Trophoblast cell (in vitro differentiated cells and primary cell): ENCODE data around the gene SNX25.
A peak's percentile ranks its signal among the peaks of the same experiment; 100 is the strongest.

Source experiments
- DNase-seq, 2 donors: peaks; one replicate each; pipeline ENCODE4 v3.0.0-alpha.2; 2016
- H2AFZ ChIP-seq: 2 replicates; pipeline ENCODE4 v1.6.1; 2013; ENCODE audit warnings: low read length, moderate library complexity, mild to moderate bottlenecking; ENCODE audit not compliant: insufficient read depth, poor library complexity
- H2AK5ac ChIP-seq: 2 replicates; pipeline ENCODE4 v1.6.1; 2013; ENCODE audit warnings: mild to moderate bottlenecking, low read length
- H2BK120ac ChIP-seq: 2 replicates; pipeline ENCODE4 v1.6.1; 2013; ENCODE audit warnings: low read length, mild to moderate bottlenecking, moderate library complexity; ENCODE audit not compliant: insufficient read depth, poor library complexity
- H2BK12ac ChIP-seq: 2 replicates; pipeline ENCODE4 v1.6.1; 2013; ENCODE audit warnings: mild to moderate bottlenecking, low read length, moderate library complexity
- H2BK5ac ChIP-seq: 2 replicates; pipeline ENCODE4 v1.6.1; 2013; ENCODE audit warnings: low read length, low read depth, moderate library complexity, mild to moderate bottlenecking; ENCODE audit not compliant: poor library complexity
- H3K14ac ChIP-seq: 2 replicates; pipeline ENCODE4 v1.6.1; 2013; ENCODE audit warnings: mild to moderate bottlenecking, low read length
- H3K18ac ChIP-seq: 2 replicates; pipeline ENCODE4 v1.6.1; 2013; ENCODE audit warnings: mild to moderate bottlenecking, low read length
- H3K23ac ChIP-seq: 2 replicates; pipeline ENCODE4 v1.6.1; 2013; ENCODE audit warnings: low read length
- H3K27ac ChIP-seq: 2 replicates; pipeline ENCODE4 v1.5.1; 2013; ENCODE audit warnings: low read depth, mild to moderate bottlenecking, inconsistent platforms, low read length, moderate library complexity
- H3K27me3 ChIP-seq: 2 replicates; pipeline ENCODE4 v1.6.1; 2013; ENCODE audit warnings: inconsistent platforms, mild to moderate bottlenecking, low read length, moderate library complexity; ENCODE audit not compliant: insufficient read depth
- H3K36me3 ChIP-seq, 2 experiments: 1 replicate in 1 of 2; 2 replicates in 1 of 2; pipeline ENCODE4 v1.6.1; 2013; ENCODE audit warnings: low read length in 2 of 2, mild to moderate bottlenecking in 2 of 2, moderate library complexity in 1 of 2; ENCODE audit not compliant: insufficient read depth in 2 of 2, control insufficient read depth in 1 of 2
- H3K4ac ChIP-seq: 2 replicates; pipeline ENCODE4 v1.6.1; 2013; ENCODE audit warnings: low read depth, mild to moderate bottlenecking, low read length, moderate library complexity
- H3K4me1 ChIP-seq, 2 experiments: 1 replicate in 1 of 2; 2 replicates in 1 of 2; pipeline ENCODE4 v1.6.1; 2013; ENCODE audit warnings: low read length in 2 of 2, mild to moderate bottlenecking in 2 of 2, moderate library complexity in 1 of 2; ENCODE audit not compliant: insufficient read depth in 2 of 2, control insufficient read depth in 1 of 2
- H3K4me2 ChIP-seq: 2 replicates; pipeline ENCODE4 v1.6.1; 2013; ENCODE audit warnings: inconsistent platforms, mild to moderate bottlenecking, low read length, moderate library complexity
- H3K4me3 ChIP-seq: 2 replicates; pipeline ENCODE4 v1.5.1; 2013; ENCODE audit warnings: mild to moderate bottlenecking, low read depth, low read length, inconsistent platforms
- H3K79me1 ChIP-seq: one replicate; pipeline ENCODE4 v1.6.1; 2013; ENCODE audit warnings: low read length
- H3K79me2 ChIP-seq: 2 replicates; pipeline ENCODE4 v1.6.1; 2013; ENCODE audit warnings: low read length, mild to moderate bottlenecking; ENCODE audit not compliant: control insufficient read depth, insufficient read depth, poor library complexity
- H3K9ac ChIP-seq: 2 replicates; pipeline ENCODE4 v1.6.1; 2013; ENCODE audit warnings: mild to moderate bottlenecking, low read length
- H3K9me3 ChIP-seq: 2 replicates; pipeline ENCODE4 v1.6.1; 2013; ENCODE audit warnings: low read depth, mild to moderate bottlenecking, control low read depth, inconsistent platforms, low read length; ENCODE audit not compliant: insufficient read depth
- H4K12ac ChIP-seq: 2 replicates; pipeline ENCODE4 v1.6.1; 2013; ENCODE audit warnings: low read depth, mild to moderate bottlenecking, low read length, moderate library complexity
- H4K8ac ChIP-seq: 2 replicates; pipeline ENCODE4 v1.6.1; 2013; ENCODE audit warnings: low read depth, mild to moderate bottlenecking, low read length, moderate library complexity
- H4K91ac ChIP-seq: one replicate; pipeline ENCODE4 v1.6.1; 2013; ENCODE audit warnings: low read depth, mild to moderate bottlenecking, low read length, moderate library complexity
- WGBS: extraction: QIAGEN DNeasy Blood & Tissue Kit; methylation state at CpG from one replicate; pipeline ENCODE4 v1.1.7; 2013; ENCODE audit warnings: missing lambda C conversion rate; ENCODE audit not compliant: insufficient read length, insufficient coverage; ENCODE audit errors: extremely low coverage; 5-methylcytosine and 5-hydroxymethylcytosine counted together

The SNX25 gene

DNA sequence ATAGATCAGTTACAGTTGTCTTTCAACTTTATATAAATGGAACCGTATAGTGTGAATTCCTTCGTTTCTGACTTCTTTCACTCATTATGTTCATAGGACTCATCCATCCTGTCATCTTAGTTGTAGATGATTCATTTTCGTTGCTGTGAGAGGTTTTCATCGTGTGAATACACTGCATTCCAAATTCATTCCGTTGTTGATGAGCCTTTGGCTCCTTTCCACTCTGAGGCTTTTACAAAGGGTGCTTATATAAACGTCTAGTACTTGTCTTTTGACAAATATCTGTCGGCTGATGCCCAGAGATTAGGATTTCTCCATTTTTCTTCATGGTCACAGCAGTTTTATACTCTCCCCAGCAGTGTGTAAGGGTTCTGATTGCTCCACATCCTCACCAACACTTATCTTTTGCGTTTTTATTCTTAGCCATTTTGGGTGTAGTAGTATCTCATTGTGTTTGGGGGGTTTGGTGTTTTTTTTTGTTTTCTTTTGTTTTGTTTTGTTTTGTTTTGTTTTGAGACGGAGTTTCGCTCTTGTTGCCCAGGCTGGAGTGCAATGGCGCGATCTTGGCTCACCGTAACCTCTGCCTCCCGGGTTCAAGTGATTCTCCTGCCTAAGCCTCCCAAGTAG is 137.7 kb downstream of the SNX25 start:
- Histone ChIP-seq H3K79me2 (no peaks in the 10 kb centered on the region), H3K9ac (no peak overlapping the region), H2AK5ac (no peak overlapping the region), H3K4me2 (no peak overlapping the region), H2BK120ac (no peak overlapping the region), H3K79me1 (peaks cover 3% of the 10 kb centered on the region), H4K91ac (no peak overlapping the region), H4K8ac (no peak overlapping the region), H3K27me3 (no peaks in the 10 kb centered on the region), H2BK5ac (no peak overlapping the region), H3K18ac (no peak overlapping the region), H3K27ac (no peak overlapping the region), H3K4me1 (peaks cover 6 to 10% of the 10 kb centered on the region in 2 experiments), H3K14ac (no peak overlapping the region), H2AFZ (no peak overlapping the region), H3K9me3 (peaks cover under 1% of the 10 kb centered on the region), H2BK12ac (no peak overlapping the region), H3K36me3 (peaks cover 9 to 18% of the 10 kb centered on the region in 2 experiments), H3K23ac (no peak overlapping the region), H3K4ac (no peak overlapping the region), H4K12ac (no peak overlapping the region), H3K4me3 (no peak overlapping the region)
- no CpG with 5 or more reads among the region's 14 CpGs for WGBS
- peak in 1 of 2 donors; percentile 18 for DNase-seq

DNA sequence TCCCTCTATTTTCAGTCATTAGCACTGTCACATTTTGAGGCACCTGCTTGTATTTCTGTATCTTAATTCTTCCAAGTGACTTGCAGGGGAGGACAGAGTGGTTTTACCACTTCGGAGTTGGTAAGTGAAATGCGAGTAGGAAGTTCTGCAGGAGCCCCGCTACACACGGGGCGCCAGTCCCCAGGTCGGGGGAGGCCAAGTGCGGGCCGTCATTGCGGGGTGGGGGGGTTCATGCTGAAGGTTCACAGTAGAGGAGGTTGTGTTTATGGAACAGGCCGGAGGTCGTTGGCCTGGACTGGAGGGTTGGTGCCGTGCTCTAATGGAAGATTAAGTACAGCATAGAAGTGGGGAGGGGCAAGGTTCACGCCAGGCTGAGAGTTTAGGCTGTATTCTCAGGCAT is 142.3 kb downstream of the SNX25 start:
- Histone ChIP-seq H3K23ac (no peak overlapping the region), H3K79me1 (no peaks in the 10 kb centered on the region), H4K12ac (no peak overlapping the region), H4K8ac (no peak overlapping the region), H2AK5ac (no peak overlapping the region), H3K79me2 (no peaks in the 10 kb centered on the region), H2BK5ac (no peak overlapping the region), H3K9ac (no peak overlapping the region), H3K4me2 (no peak overlapping the region), H2AFZ (no peak overlapping the region), H3K4me1 (no peaks in the 10 kb centered on the region), H2BK120ac (no peak overlapping the region), H4K91ac (no peak overlapping the region), H2BK12ac (no peak overlapping the region), H3K18ac (no peak overlapping the region), H3K14ac (no peak overlapping the region), H3K4ac (no peak overlapping the region), H3K27me3 (no peaks in the 10 kb centered on the region), H3K27ac (no peak overlapping the region), H3K9me3 (peaks cover 3% of the 10 kb centered on the region), H3K36me3 (peaks cover 8 to 20% of the 10 kb centered on the region in 2 experiments), H3K4me3 (no peak overlapping the region)
- no peak for DNase-seq
- WGBS = no CpG with 5 or more reads among the region's 13 CpGs

DNA sequence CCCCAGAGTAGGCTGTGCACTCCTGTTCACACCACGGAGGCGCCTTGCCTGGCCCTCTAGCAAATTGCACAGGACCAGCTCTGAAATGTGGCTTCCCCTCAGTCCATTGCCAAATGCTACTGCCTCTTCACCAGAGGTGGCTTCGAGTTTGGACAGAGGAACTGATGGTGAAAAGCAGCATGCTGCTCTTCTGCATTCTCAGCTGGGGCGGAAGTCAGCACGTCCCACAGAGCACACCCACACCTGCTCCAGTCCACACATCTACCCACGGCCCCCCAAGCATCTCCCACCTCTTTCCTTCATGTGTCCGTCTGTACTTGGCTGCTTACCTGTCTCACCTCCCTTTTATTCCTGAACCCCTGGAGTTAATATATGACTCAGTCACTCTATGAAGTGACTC is 142.8 kb downstream of the SNX25 start:
- H3K23ac ChIP-seq = no peak overlapping the region
- H2BK5ac ChIP-seq = no peak overlapping the region
- no peak overlapping the region for H4K8ac ChIP-seq
- no peak overlapping the region for H2BK12ac ChIP-seq
- H3K27ac ChIP-seq = no peak overlapping the region
- H2AK5ac ChIP-seq = no peak overlapping the region
- H3K14ac ChIP-seq = no peak overlapping the region
- H3K4me2 ChIP-seq = no peak overlapping the region
- WGBS = no CpG with 5 or more reads among the region's 7 CpGs
- H3K9ac ChIP-seq = no peak overlapping the region
- no peaks in the 10 kb centered on the region for H3K4me1 ChIP-seq
- no peaks in the 10 kb centered on the region for H3K27me3 ChIP-seq
- no peak overlapping the region for H4K91ac ChIP-seq
- peaks cover 8 to 20% of the 10 kb centered on the region in 2 experiments for H3K36me3 ChIP-seq
- H4K12ac ChIP-seq = no peak overlapping the region
- H3K4ac ChIP-seq = no peak overlapping the region
- H3K9me3 ChIP-seq = peaks cover 3% of the 10 kb centered on the region
- H3K4me3 ChIP-seq = no peak overlapping the region
- no peak overlapping the region for H2BK120ac ChIP-seq
- H3K18ac ChIP-seq = no peak overlapping the region
- no peaks in the 10 kb centered on the region for H3K79me1 ChIP-seq
- no peak overlapping the region for H2AFZ ChIP-seq
- DNase-seq = no peak
- no peaks in the 10 kb centered on the region for H3K79me2 ChIP-seq

DNA sequence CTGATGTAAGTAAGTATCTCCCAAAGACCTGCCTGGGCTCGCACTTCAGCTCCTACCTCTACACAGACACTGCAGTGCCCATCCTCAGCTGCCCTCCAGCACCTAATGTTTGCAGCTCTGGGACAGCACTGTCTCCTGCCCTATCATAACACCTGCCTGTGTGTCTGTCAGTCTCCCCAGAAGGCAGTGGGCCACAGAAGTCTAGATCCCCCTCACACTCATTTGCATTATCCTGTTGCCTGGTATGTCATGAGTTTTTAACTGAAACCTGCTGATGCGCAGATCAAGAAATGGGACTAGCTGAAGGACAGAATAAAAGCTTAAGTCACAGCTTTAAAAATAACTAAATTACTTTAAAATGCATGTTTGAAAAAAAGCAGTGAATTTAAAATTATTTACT is 143.3 kb downstream of the SNX25 start:
- no peak overlapping the region for H2AK5ac ChIP-seq
- no peaks in the 10 kb centered on the region for H3K4me1 ChIP-seq
- H4K12ac ChIP-seq = no peak overlapping the region
- H3K4me3 ChIP-seq = no peak overlapping the region
- no peak overlapping the region for H2BK12ac ChIP-seq
- H3K27me3 ChIP-seq = no peaks in the 10 kb centered on the region
- no peak for DNase-seq
- H4K91ac ChIP-seq = no peak overlapping the region
- H3K36me3 ChIP-seq = peaks cover 8 to 20% of the 10 kb centered on the region in 2 experiments
- no peak overlapping the region for H3K27ac ChIP-seq
- H3K9ac ChIP-seq = no peak overlapping the region
- H3K23ac ChIP-seq = no peak overlapping the region
- H2BK120ac ChIP-seq = no peak overlapping the region
- no peaks in the 10 kb centered on the region for H3K79me2 ChIP-seq
- H3K79me1 ChIP-seq = no peaks in the 10 kb centered on the region
- no peak overlapping the region for H4K8ac ChIP-seq
- no peak overlapping the region for H2BK5ac ChIP-seq
- H3K4ac ChIP-seq = no peak overlapping the region
- no peak overlapping the region for H2AFZ ChIP-seq
- H3K4me2 ChIP-seq = no peak overlapping the region
- no CpG with 5 or more reads among the region's 2 CpGs for WGBS
- H3K9me3 ChIP-seq = peaks cover 3% of the 10 kb centered on the region
- H3K14ac ChIP-seq = no peak overlapping the region
- H3K18ac ChIP-seq = no peak overlapping the region
